HepG2 (cell line): ENCODE results near the gene TTPAL. TPM values are rescaled to one million over a fixed set of nuclear protein-coding genes. Genes with fewer than 3 reads are reported as not detected.

Experiments used
- ATAC-seq: fragments of 200-7000 bp; cut with Tn5 transposase; 3 replicates; pipeline ENCODE4 v1.9.1; 2020; ENCODE audit warnings: mild to moderate bottlenecking, moderate library complexity
- BruUV-seq: library from RNA; stranded (reverse); fragments of 400-500 nt; replicated peaks from 2 replicates; lab custom pipeline; 2021; lab: Mats Ljungman, UMichigan
- CTCF ChIA-PET: fragments of 300-600 bp; formaldehyde crosslinking; extraction: SDS; loops from one replicate; lab custom pipeline; 2021; ENCODE audit warnings: low total read pairs, inconsistent platforms, low intra/inter-chr PET ratio; lab: Yijun Ruan, JAX
- POLR2A ChIA-PET: fragments of 350-600 bp; sonication (Branson Sonifier 250); formaldehyde crosslinking; loops from one replicate; lab custom pipeline; 2020; ENCODE audit warnings: antibody characterized with exemption, inconsistent platforms; lab: Yijun Ruan, JAX
- DNase-seq: peaks from one replicate; pipeline ENCODE4 v3.0.0-alpha.2; 2015; ENCODE audit warnings: low spot score
- FAIRE-seq: peaks from 3 replicates; lab custom pipeline; 2011; peaks lifted over from hg19 to GRCh38; lab: Jason Lieb, UNC
- H2AFZ ChIP-seq: one replicate; pipeline ENCODE4 v1.6.1; 2011; ENCODE audit warnings: low read length, inconsistent platforms
- H3K27ac ChIP-seq: fragments of 300-600 bp; 3 replicates; pipeline ENCODE4 v1.8.0; 2011; ENCODE audit warnings: mixed run types, mild to moderate bottlenecking, mixed read lengths, low read length, inconsistent platforms; ENCODE audit not compliant: insufficient read depth; ENCODE audit errors: extremely low read length
- H3K27me3 ChIP-seq, 2 experiments: fragments of 200-600 bp in 1 of 2; 2 replicates in 1 of 2; 3 replicates in 1 of 2; pipeline versions ENCODE4 v1.6.0 to v1.8.0; 2011; ENCODE audit warnings: low read length in 2 of 2, mild to moderate bottlenecking in 2 of 2, moderate library complexity in 2 of 2, inconsistent platforms in 1 of 2; ENCODE audit not compliant: insufficient read depth in 2 of 2, control insufficient read depth in 1 of 2
- H3K36me3 ChIP-seq, 2 experiments: fragments of 200-600 bp in 1 of 2; replicated peaks in 1 of 2; 2 replicates in 1 of 2; 3 replicates in 1 of 2; pipeline versions ENCODE4 v1.5.1 to v1.8.0; 2011; ENCODE audit warnings: low read length in 2 of 2, inconsistent platforms in 1 of 2; ENCODE audit not compliant: insufficient read depth in 2 of 2, control insufficient read depth in 1 of 2
- H3K4me1 ChIP-seq: 2 replicates; pipeline ENCODE4 v1.5.1; 2012; ENCODE audit warnings: low read length, inconsistent platforms; ENCODE audit not compliant: insufficient read depth
- H3K4me2 ChIP-seq: 2 replicates; pipeline ENCODE4 v1.6.0; 2011; ENCODE audit warnings: low read depth, low read length, inconsistent platforms
- H3K4me3 ChIP-seq, 3 experiments: fragments of 200-600 bp in 1 of 3; sonication (generic), shearing (Covaris generic) in 1 of 3; replicated peaks in 1 of 3; 2 replicates each; pipeline ENCODE4 v1.5.1; 2011 to 2016; ENCODE audit warnings: low read length in 3 of 3, inconsistent platforms in 2 of 3, low read depth in 2 of 3, mild to moderate bottlenecking in 2 of 3, control low read depth in 1 of 3, mixed read lengths in 1 of 3; ENCODE audit not compliant: insufficient read depth in 1 of 3
- H3K79me2 ChIP-seq: one replicate; pipeline ENCODE4 v1.6.1; 2011; ENCODE audit warnings: low read length, inconsistent platforms; ENCODE audit not compliant: insufficient read depth
- H3K9ac ChIP-seq: 2 replicates; pipeline ENCODE4 v1.6.0; 2011; ENCODE audit warnings: mild to moderate bottlenecking, low read depth, low read length, inconsistent platforms; ENCODE audit not compliant: insufficient read depth
- H3K9me3 ChIP-seq: 2 replicates; pipeline ENCODE4 v1.5.1; 2012; ENCODE audit warnings: mild to moderate bottlenecking, low read length
- H4K20me1 ChIP-seq: 2 replicates; pipeline ENCODE4 v1.6.0; 2011; ENCODE audit warnings: inconsistent platforms, mild to moderate bottlenecking, low read length, moderate library complexity; ENCODE audit not compliant: insufficient read depth
- MYC ChIP-seq: sonication (generic); formaldehyde crosslinking; IDR thresholded peaks from 2 replicates; pipeline ENCODE4 v1.9.0; 2021; ENCODE audit warnings: missing genetic modification reagents, borderline replicate concordance
- ZFP36 ChIP-seq: fragments of 150-350 bp; IDR thresholded peaks from 2 replicates; pipeline ENCODE4 v1.6.1; 2018; ENCODE audit warnings: borderline replicate concordance, low read length, low read depth; ENCODE audit not compliant: partially characterized antibody
- ZNF331 ChIP-seq: sonication (generic); formaldehyde crosslinking; IDR thresholded peaks from 2 replicates; pipeline ENCODE4 v1.4.0; 2020; ENCODE audit warnings: missing genetic modification reagents
- ZNF543 ChIP-seq: sonication (generic); formaldehyde crosslinking; IDR thresholded peaks from 2 replicates; pipeline ENCODE4 v1.4.0; 2020; ENCODE audit warnings: mild to moderate bottlenecking, missing genetic modification reagents
- WGBS: methylation state at CpG from one replicate; pipeline ENCODE4 v1.1.6; 2017; ENCODE audit warnings: low lambda C conversion rate; 5-methylcytosine and 5-hydroxymethylcytosine counted together
- in situ Hi-C: cut with HindIII; loops from 2 replicates; pipeline ENCODE4 v1.10.0; 2017; ENCODE audit warnings: low pct_unique_long_range_greater_than_20kb; ENCODE audit not compliant: extremely low pct_ligation_motif_present
- intact Hi-C: fragments of 100-400 bp; cut with micrococcal nuclease; formaldehyde crosslinking; loops from one replicate; pipeline ENCODE4 v1.10.0; 2022; ENCODE audit not compliant: unreplicated experiment
- polyA plus RNA-seq, 8 experiments: library from polyadenylated mRNA; depleted of rRNA in 3 of 8; stranded (reverse) in 7 of 8; unstranded in 1 of 8; fragments of >200 nt; fragmentation: Illumina TruSeq in 4 of 8; extraction: Trizol in 4 of 8; gene quantifications; 2 replicates each; pipeline versions ENCODE4 v1.2.1 to v1.2.3, GENCODE V29; 2011 to 2016; ENCODE audit warnings: low read depth in 4 of 8, missing spikeins in 1 of 8, mixed read lengths in 1 of 8; ENCODE audit not compliant: insufficient read depth in 1 of 8
- total RNA-seq, 5 experiments: library from RNA; depleted of rRNA; stranded (reverse); fragments of >200 nt; fragmentation: Illumina TruSeq; extraction: Trizol; gene quantifications; 2 replicates each; pipeline ENCODE4 v1.2.3, GENCODE V29; 2016; ENCODE audit warnings: low read depth in 1 of 5
- TF ChIP-seq, protein P1 (sequence below): sonication (generic); formaldehyde crosslinking; IDR thresholded peaks from 2 replicates; pipeline ENCODE4 v1.4.0; 2020; ENCODE audit warnings: missing genetic modification reagents, mild to moderate bottlenecking, borderline replicate concordance
- TF ChIP-seq, protein P2 (sequence below): IDR thresholded peaks from 2 replicates; pipeline ENCODE4 v1.6.1; 2016; ENCODE audit warnings: missing biosample characterization, missing genetic modification reagents, low read depth
- TF ChIP-seq, protein P3 (sequence below): sonication (generic); formaldehyde crosslinking; IDR thresholded peaks from 2 replicates; pipeline ENCODE4 v1.5.1; 2020; ENCODE audit warnings: mild to moderate bottlenecking, missing genetic modification reagents

The TTPAL gene
- total and polyA plus RNA-seq, 2 of the 13 experiments (the other 11 are each of a cell fraction or from before 2014, with no cell fraction given) = 4.3 to 18.8 TPM

DNA sequence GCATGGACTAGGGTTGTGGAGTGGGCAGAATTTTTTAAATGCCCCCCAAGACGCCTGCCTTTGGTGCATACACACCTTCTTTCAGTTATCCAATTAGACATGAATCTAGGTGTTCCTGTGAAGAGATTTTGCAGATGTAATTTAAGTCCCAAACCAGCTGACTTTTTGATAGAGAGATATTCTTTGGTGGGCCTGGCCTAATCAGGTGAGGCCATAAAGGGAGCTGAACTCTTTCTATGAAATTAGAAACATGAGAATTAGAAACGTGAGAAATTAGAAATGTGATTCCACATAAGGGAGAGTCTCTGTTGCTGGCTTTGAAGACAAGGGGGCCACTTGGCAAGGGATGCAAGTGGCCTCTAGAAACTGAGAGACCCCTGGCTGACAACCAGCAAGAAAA, 36.4 kb upstream of the TTPAL start:
- intact Hi-C loops (no loop called here), in situ Hi-C loops (no loop called here)
- FAIRE-seq (no peak), ATAC-seq (no peak), DNase-seq (no peak)
- no peak overlapping the region for H3K27ac ChIP-seq
- CTCF ChIA-PET = no interaction called here
- no peaks in the 10 kb centered on the region for H3K79me2 ChIP-seq
- H4K20me1 ChIP-seq = no peaks in the 10 kb centered on the region
- H3K4me3 ChIP-seq = no peak overlapping the region
- peaks cover 74% of the 10 kb centered on the region for H3K4me1 ChIP-seq
- no peak overlapping the region for H3K4me2 ChIP-seq
- H2AFZ ChIP-seq = no peak overlapping the region
- 55% methylated on average over 2 of the region's 2 CpGs for WGBS
- H3K36me3 ChIP-seq = no peaks in the 10 kb centered on the region
- H3K9me3 ChIP-seq = no peaks in the 10 kb centered on the region
- BruUV-seq = no TSS peak
- no peak overlapping the region for H3K9ac ChIP-seq
- H3K27me3 ChIP-seq = no peaks in the 10 kb centered on the region
- POLR2A ChIA-PET = interaction anchor here (1.0 to 1.4 kb wide), 3 partner anchors 20 to 46 kb away, joined by 3 to 4 read pairs (median 3); no protein-coding TSS in a partner anchor
- peak; percentile 86; the same call in 1 of the 2 replicates for TF ChIP-seq ZNF543 (CRISPR knock-in tag)
- no peak for TF ChIP-seq ZFP36

DNA sequence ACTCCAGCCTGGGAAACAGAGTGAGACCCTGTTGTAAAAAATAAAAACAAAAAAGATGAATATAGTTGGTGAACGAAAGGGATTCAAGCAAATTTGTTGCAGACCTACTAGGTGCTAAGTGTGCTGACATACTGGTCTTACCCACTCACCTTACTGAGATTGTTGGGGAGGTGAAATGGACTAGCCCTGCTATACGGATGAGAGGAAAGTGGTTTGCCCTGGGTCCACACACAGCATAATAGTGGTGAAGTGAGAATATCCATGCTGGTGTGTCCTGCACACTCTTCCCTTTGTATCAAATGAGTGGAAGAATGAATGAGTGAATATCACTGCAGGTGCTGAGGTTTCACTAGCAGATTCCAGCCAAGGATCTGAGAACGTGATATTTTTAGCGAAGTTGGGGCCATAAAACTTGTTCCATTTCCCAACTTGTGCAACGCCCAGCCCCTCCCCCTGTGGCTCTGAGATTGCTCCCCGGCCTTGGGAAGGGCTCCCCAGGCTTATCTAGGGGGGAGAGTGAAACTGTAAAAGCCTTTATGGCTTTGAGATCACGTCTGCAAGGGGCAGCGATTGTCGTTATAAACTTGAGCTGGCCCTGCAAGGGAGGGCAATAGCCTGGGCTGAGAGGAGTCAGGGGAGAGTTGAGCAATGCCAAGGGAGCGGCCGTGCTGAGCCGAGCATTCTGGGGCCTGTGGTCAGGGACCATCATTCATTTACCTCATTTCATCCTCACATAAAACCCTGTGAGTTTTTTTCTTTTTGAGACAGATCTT, 33.2 kb upstream of the TTPAL start:
- no peaks in the 10 kb centered on the region for H3K27me3 ChIP-seq
- intact Hi-C loops = no loop called here
- FAIRE-seq (peak; percentile 47), DNase-seq (no peak), ATAC-seq (peak; percentile 91)
- H3K4me3 ChIP-seq = peak overlapping the region; percentile 21 to 55 (median 28); a peak in 5 of 6 replicates
- H3K4me2 ChIP-seq = peak overlapping the region; percentile 89
- H3K27ac ChIP-seq = no peak overlapping the region
- H3K9ac ChIP-seq = peak overlapping the region; percentile 47
- no peaks in the 10 kb centered on the region for H4K20me1 ChIP-seq
- in situ Hi-C loops = no loop called here
- H3K4me1 ChIP-seq = peaks cover 62% of the 10 kb centered on the region
- CTCF ChIA-PET = no interaction called here
- no peaks in the 10 kb centered on the region for H3K9me3 ChIP-seq
- WGBS = 10% methylated on average over 12 of the region's 12 CpGs
- BruUV-seq = no TSS peak
- H3K79me2 ChIP-seq = no peaks in the 10 kb centered on the region
- H2AFZ ChIP-seq = peak overlapping the region; percentile 81
- POLR2A ChIA-PET = interaction anchor here (0.6 to 1.6 kb wide), 5 partner anchors 8 to 816 kb away, joined by 3 to 7 read pairs (median 5); no protein-coding TSS in a partner anchor
- H3K36me3 ChIP-seq = no peaks in the 10 kb centered on the region
- TF ChIP-seq, protein P1, sequence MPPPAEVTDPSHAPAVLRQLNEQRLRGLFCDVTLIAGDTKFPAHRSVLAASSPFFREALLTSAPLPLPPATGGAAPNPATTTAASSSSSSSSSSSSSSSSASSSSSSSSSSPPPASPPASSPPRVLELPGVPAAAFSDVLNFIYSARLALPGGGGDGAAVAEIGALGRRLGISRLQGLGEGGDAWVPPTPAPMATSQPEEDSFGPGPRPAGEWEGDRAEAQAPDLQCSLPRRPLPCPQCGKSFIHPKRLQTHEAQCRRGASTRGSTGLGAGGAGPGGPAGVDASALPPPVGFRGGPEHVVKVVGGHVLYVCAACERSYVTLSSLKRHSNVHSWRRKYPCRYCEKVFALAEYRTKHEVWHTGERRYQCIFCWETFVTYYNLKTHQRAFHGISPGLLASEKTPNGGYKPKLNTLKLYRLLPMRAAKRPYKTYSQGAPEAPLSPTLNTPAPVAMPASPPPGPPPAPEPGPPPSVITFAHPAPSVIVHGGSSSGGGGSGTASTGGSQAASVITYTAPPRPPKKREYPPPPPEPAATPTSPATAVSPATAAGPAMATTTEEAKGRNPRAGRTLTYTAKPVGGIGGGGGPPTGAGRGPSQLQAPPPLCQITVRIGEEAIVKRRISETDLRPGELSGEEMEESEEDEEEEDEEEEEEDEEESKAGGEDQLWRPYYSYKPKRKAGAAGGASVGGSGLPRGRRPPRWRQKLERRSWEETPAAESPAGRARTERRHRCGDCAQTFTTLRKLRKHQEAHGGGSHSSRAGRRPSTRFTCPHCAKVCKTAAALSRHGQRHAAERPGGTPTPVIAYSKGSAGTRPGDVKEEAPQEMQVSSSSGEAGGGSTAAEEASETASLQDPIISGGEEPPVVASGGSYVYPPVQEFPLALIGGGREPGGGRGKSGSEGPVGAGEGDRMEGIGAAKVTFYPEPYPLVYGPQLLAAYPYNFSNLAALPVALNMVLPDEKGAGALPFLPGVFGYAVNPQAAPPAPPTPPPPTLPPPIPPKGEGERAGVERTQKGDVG (CRISPR knock-in tag) = no peak
- TF ChIP-seq, protein P2, sequence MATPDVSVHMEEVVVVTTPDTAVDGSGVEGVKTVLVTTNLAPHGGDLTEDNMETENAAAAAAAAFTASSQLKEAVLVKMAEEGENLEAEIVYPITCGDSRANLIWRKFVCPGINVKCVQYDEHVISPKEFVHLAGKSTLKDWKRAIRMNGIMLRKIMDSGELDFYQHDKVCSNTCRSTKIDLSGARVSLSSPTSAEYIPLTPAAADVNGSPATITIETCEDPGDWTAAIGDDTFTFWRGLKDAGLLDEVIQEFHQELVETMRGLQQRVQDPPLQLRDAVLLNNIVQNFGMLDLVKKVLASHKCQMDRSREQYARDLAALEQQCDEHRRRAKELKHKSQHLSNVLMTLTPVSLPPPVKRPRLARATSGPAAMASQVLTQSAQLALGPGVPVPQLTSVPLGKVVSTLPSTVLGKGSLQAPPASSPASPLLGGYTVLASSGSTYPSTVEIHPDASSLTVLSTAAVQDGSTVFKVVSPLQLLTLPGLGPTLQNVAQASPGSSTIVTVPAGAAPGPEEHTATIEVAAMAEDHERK = no peak
- TF ChIP-seq, protein P3, sequence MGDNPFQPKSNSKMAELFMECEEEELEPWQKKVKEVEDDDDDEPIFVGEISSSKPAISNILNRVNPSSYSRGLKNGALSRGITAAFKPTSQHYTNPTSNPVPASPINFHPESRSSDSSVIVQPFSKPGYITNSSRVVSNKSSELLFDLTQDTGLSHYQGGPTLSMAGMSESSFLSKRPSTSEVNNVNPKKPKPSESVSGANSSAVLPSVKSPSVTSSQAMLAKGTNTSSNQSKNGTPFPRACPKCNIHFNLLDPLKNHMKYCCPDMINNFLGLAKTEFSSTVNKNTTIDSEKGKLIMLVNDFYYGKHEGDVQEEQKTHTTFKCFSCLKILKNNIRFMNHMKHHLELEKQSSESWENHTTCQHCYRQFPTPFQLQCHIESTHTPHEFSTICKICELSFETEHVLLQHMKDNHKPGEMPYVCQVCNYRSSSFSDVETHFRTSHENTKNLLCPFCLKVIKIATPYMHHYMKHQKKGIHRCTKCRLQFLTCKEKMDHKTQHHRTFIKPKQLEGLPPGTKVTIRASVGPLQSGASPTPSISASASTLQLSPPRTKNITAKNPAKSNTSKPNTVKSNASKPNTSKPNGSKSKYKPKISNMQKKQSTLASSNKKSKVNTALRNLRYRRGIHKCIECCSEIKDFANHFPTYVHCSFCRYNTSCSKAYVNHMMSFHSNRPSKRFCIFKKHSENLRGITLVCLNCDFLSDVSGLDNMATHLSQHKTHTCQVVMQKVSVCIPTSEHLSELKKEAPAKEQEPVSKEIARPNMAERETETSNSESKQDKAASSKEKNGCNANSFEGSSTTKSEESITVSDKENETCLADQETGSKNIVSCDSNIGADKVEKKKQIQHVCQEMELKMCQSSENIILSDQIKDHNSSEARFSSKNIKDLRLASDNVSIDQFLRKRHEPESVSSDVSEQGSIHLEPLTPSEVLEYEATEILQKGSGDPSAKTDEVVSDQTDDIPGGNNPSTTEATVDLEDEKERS (CRISPR knock-in tag) = no peak
- peak; percentile 49; the same call in 1 of the 2 replicates for TF ChIP-seq ZNF331
- 0 out of 2 replicates have a peak, but pooled peaks have one; percentile 47 for TF ChIP-seq MYC (CRISPR knock-in tag)
